Gastroesophageal sphincter (tissue), 4 donors: ENCODE data around the gene ARHGAP8. TPM values are rescaled to one million over a fixed set of nuclear protein-coding genes. Genes with fewer than 3 reads are reported as not detected.

Source experiments
- ATAC-seq: fragments of 150-250 bp; one replicate; pipeline ENCODE4 v1.9.1; 2016; ENCODE audit warnings: mild to moderate bottlenecking, moderate library complexity
- H3K27ac ChIP-seq, 4 donors: fragments of 200-600 bp; sonication (generic) in 3 of 4; 1 replicate in 3 of 4; 2 replicates in 1 of 4; pipeline ENCODE4 v1.5.1; 2016 to 2019
- H3K27me3 ChIP-seq: fragments of 200-600 bp; sonication (generic); one replicate; pipeline ENCODE4 v1.5.1; 2019
- H3K36me3 ChIP-seq, 2 donors: fragments of 200-600 bp; sonication (generic); one replicate each; pipeline ENCODE4 v1.5.1; 2019; ENCODE audit warnings: control low read depth in 1 of 2
- H3K4me1 ChIP-seq, 3 donors: fragments of 200-600 bp; sonication (generic); 1 replicate in 2 of 3; 2 replicates in 1 of 3; pipeline ENCODE4 v1.5.1; 2016 to 2019; ENCODE audit warnings: control low read depth in 2 of 3
- H3K4me3 ChIP-seq, 2 donors: fragments of 200-600 bp; sonication (generic); one replicate each; pipeline ENCODE4 v1.5.1; 2019; ENCODE audit warnings: mild to moderate bottlenecking in 1 of 2, moderate library complexity in 1 of 2
- H3K9me3 ChIP-seq, 3 donors: fragments of 200-600 bp; sonication (generic); one replicate each; pipeline ENCODE4 v1.5.1; 2017 to 2019; ENCODE audit warnings: control low read depth in 2 of 3
- CTCF ChIP-seq, 4 experiments: fragments of 200-600 bp in 2 of 4; fragments of 450-650 bp in 2 of 4; sonication (generic) in 1 of 4; IDR thresholded peaks; one replicate each; pipeline ENCODE4 v1.5.1; 2017 to 2019; ENCODE audit warnings: antibody characterized with exemption in 4 of 4, mild to moderate bottlenecking in 2 of 4, moderate library complexity in 2 of 4
- EP300 ChIP-seq: sonication (generic); formaldehyde crosslinking; IDR thresholded peaks from one replicate; pipeline ENCODE4 v1.6.1; 2017; ENCODE audit warnings: antibody characterized with exemption, mild to moderate bottlenecking
- POLR2A ChIP-seq, 2 donors: fragments of 450-650 bp; IDR thresholded peaks; one replicate each; pipeline ENCODE4 v1.6.1; 2017; ENCODE audit warnings: antibody characterized with exemption in 2 of 2, mild to moderate bottlenecking in 2 of 2, moderate library complexity in 1 of 2
- POLR2AphosphoS5 ChIP-seq: sonication (generic); formaldehyde crosslinking; IDR thresholded peaks from one replicate; pipeline ENCODE4 v1.6.1; 2017; ENCODE audit warnings: antibody characterized with exemption
- WGBS, 2 donors: methylation state at CpG; one replicate each; pipeline ENCODE4 v1.1.5; 2018; ENCODE audit warnings: low coverage in 1 of 2; 5-methylcytosine and 5-hydroxymethylcytosine counted together
- total RNA-seq, 4 donors: library from RNA; depleted of rRNA; stranded (reverse); fragments of >200 nt; gene quantifications; one replicate each; pipeline ENCODE4 v1.1.0, GENCODE V29; 2016

Gene ARHGAP8
- total RNA-seq, 4 donors from 2014 or later: 0.31 to 1.6 TPM; not detected in 2

- 70% methylated on average over 8 of the region's 9 CpGs; no CpG with 5 or more reads in 1 of the 2 donors for WGBS, 2 donors
- TF ChIP-seq EP300 (no peak), CTCF (IDR thresholded peaks at IDR 0.05) (no peak), POLR2AphosphoS5 (no peak), POLR2A (IDR thresholded peaks at IDR 0.05) (no peak)
- ATAC-seq: no peak
- no peak overlapping the region for H3K4me3 ChIP-seq
- no peak overlapping the region for H3K27ac ChIP-seq
- H3K36me3 ChIP-seq: no peaks in the 10 kb centered on the region
- H3K9me3 ChIP-seq: peaks cover 0 to 15% (median 0%) of the 10 kb centered on the region in 3 donors
- peaks cover 0 to 19% (median 7%) of the 10 kb centered on the region in 3 donors for H3K4me1 ChIP-seq
- H3K27me3 ChIP-seq: peaks cover 81% of the 10 kb centered on the region
These were observed 3.6 kb downstream of the ARHGAP8 start for GRCh38 chr22:44755956-44756361.

DNA sequence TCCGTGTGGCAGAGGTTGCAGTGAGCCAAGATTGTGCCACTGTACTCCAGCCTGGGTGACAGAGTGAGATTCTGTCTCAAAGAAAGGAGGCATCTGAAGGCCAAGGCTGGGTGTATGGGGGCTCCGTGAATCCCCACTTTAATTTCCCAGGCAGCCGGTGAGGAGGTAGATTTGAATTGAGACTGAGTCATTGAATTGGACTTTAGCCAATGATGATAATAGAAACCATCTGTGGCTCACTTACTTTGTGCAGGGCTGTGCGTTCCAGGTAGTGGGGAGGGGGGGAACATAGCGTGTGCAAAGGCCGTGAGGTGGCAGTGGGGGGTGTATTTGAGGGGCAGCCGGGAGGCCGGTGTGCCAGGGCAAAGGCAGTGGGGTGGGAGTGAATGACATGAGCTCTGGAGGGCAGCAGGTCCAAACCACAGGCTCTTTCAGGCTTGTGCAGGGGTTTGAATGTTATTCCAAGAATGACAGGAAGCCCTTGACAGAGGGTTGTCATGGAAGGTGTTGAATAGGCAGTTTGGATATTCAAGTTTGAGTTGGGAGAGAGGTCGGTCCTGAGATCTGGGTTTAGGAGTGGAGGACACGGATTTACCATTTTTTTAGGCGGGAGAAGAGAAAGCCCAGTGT, 6.1 kb downstream of the ARHGAP8 start:
- Histone ChIP-seq H3K4me3 (no peak overlapping the region), H3K27me3 (peaks cover 66% of the 10 kb centered on the region), H3K27ac (no peak overlapping the region), H3K9me3 (no peaks in the 10 kb centered on the region), H3K36me3 (no peaks in the 10 kb centered on the region), H3K4me1 (peaks cover 0 to 4% (median 0%) of the 10 kb centered on the region in 3 donors)
- ATAC-seq: no peak
- 56 to 67% methylated on average over 4 to 7 of the region's 11 CpGs for WGBS, 2 donors
- TF ChIP-seq POLR2A (IDR thresholded peaks at IDR 0.05) (no peak), POLR2AphosphoS5 (no peak), CTCF (IDR thresholded peaks at IDR 0.05) (no peak)

DNA sequence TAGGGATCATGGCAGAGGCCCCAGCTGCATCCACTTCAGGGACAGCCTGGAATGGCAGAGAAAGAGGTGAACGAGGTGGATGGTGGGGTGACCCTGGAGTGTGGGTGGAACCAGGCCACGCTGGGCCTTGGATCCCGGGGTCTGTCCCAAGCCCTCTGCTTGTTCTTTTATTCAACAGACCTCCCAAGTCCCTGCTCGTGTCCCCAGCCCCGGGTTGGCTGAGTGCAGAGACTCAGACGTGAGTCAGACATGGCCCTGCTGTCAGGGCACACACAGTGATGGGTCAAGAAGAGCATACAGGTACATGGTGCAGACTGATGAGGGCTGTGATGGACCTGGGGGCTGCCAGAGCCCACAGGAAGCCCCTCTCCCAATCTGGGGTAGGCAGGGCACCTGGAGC, 6.6 kb downstream of the ARHGAP8 start:
- Histone ChIP-seq H3K4me1 (no peaks in the 10 kb centered on the region), H3K9me3 (no peaks in the 10 kb centered on the region), H3K27me3 (peaks cover 61% of the 10 kb centered on the region), H3K4me3 (no peak overlapping the region), H3K27ac (no peak overlapping the region), H3K36me3 (no peaks in the 10 kb centered on the region)
- WGBS, 2 donors: 67% methylated on average over 1 of the region's 6 CpGs; no CpG with 5 or more reads in 1 of the 2 donors
- no peak for ATAC-seq
- TF ChIP-seq EP300 (no peak), POLR2AphosphoS5 (no peak), POLR2A (IDR thresholded peaks at IDR 0.05) (no peak), CTCF (IDR thresholded peaks at IDR 0.05) (no peak)

- no peaks in the 10 kb centered on the region for H3K36me3 ChIP-seq
- TF ChIP-seq POLR2AphosphoS5 (no peak), CTCF (IDR thresholded peaks at IDR 0.05) (no peak), POLR2A (IDR thresholded peaks at IDR 0.05) (no peak), EP300 (no peak)
- no peak for ATAC-seq
- H3K27ac ChIP-seq: no peak overlapping the region
- peaks cover 54% of the 10 kb centered on the region for H3K27me3 ChIP-seq
- no peak overlapping the region for H3K4me3 ChIP-seq
- 72% methylated on average over 6 of the region's 18 CpGs; no CpG with 5 or more reads in 1 of the 2 donors for WGBS, 2 donors
- H3K4me1 ChIP-seq: no peaks in the 10 kb centered on the region
- H3K9me3 ChIP-seq: no peaks in the 10 kb centered on the region
These were observed 7.3 kb downstream of the ARHGAP8 start for GRCh38 chr22:44759430-44760310.
